GM15510 (cell line): ENCODE measurements around the gene CCNT1.
A peak's percentile ranks its signal among the peaks of the same experiment; 100 is the strongest.

Experiments
- POLR2A ChIP-seq: IDR thresholded peaks from 3 replicates; pipeline ENCODE4 v1.6.1; 2011; ENCODE audit warnings: borderline replicate concordance; ENCODE audit not compliant: insufficient read length; ENCODE audit errors: extremely low read depth

CCNT1 gene

GRCh38 chr12:48716493-48717251, at the start of gene CCNT1:
Gene CCNT1 (minus strand): TSS chr12:48716707. CDS start chr12:48716675, 32 bp downstream.
- TF ChIP-seq POLR2A: peak; percentile 70

- TF ChIP-seq POLR2A: no peak
Measured at GRCh38 chr12:48765753-48766162, 49.3 kb upstream of the CCNT1 start.

GRCh38 chr12:48764521-48764920, 48.0 kb upstream of the CCNT1 start:
- TF ChIP-seq POLR2A: no peak

- no peak for TF ChIP-seq POLR2A
Measured at GRCh38 chr12:48758737-48759136, 42.2 kb upstream of the CCNT1 start.

GRCh38 chr12:48758186-48758585, 41.7 kb upstream of the CCNT1 start:
- TF ChIP-seq POLR2A: no peak

- no peak for TF ChIP-seq POLR2A
Measured at GRCh38 chr12:48750769-48751356, 34.4 kb upstream of the CCNT1 start.

- TF ChIP-seq POLR2A: no peak
Measured at GRCh38 chr12:48750215-48750614, 33.7 kb upstream of the CCNT1 start.

- TF ChIP-seq POLR2A: no peak
Measured at GRCh38 chr12:48744251-48745008, 27.9 kb upstream of the CCNT1 start.

- no peak for TF ChIP-seq POLR2A
Measured at GRCh38 chr12:48739618-48740269, 23.2 kb upstream of the CCNT1 start.

- TF ChIP-seq POLR2A: no peak
Measured at GRCh38 chr12:48736456-48736855, 19.9 kb upstream of the CCNT1 start.

- TF ChIP-seq POLR2A: no peak
Measured at GRCh38 chr12:48728807-48729206, 12.3 kb upstream of the CCNT1 start.

- TF ChIP-seq POLR2A: no peak
Measured at GRCh38 chr12:48717252-48717695, 767 bp upstream of the CCNT1 start.

- TF ChIP-seq POLR2A: no peak
Measured at GRCh38 chr12:48716168-48716492, 377 bp downstream of the CCNT1 start.

- TF ChIP-seq POLR2A: no peak
Measured at GRCh38 chr12:48712209-48712608, 4.3 kb downstream of the CCNT1 start.

GRCh38 chr12:48696626-48697025, 19.9 kb downstream of the CCNT1 start:
- no peak for TF ChIP-seq POLR2A
